Spleen (tissue), 11 donors: Measurements from ENCODE around the gene ACYP2. TPM values are rescaled to one million over a fixed set of nuclear protein-coding genes. Genes with fewer than 3 reads are reported as not detected.

Experiments
- DNase-seq: peaks from one replicate; pipeline ENCODE4 v3.0.0-alpha.2; 2020
- H3K27ac ChIP-seq, 8 donors: fragments of 200-600 bp; sonication (generic) in 7 of 8; 1 replicate in 4 of 8; 2 replicates in 4 of 8; pipeline versions ENCODE4 v1.5.0 to v1.8.0; 2016 to 2021; ENCODE audit warnings: inconsistent platforms in 4 of 8, mild to moderate bottlenecking in 4 of 8, moderate library complexity in 1 of 8
- H3K27me3 ChIP-seq, 7 donors: fragments of 200-600 bp; sonication (generic) in 6 of 7; replicated peaks in 1 of 7; 1 replicate in 4 of 7; 2 replicates in 3 of 7; pipeline versions ENCODE4 v1.5.0 to v1.8.0; 2016 to 2021; ENCODE audit warnings: inconsistent platforms in 3 of 7, mild to moderate bottlenecking in 1 of 7
- H3K36me3 ChIP-seq, 6 donors: fragments of 200-600 bp; sonication (generic) in 5 of 6; 1 replicate in 4 of 6; 2 replicates in 2 of 6; pipeline versions ENCODE4 v1.5.0 to v1.8.0; 2016 to 2021; ENCODE audit warnings: inconsistent platforms in 2 of 6
- H3K4me1 ChIP-seq, 6 donors: fragments of 200-600 bp; sonication (generic) in 5 of 6; 1 replicate in 3 of 6; 2 replicates in 3 of 6; pipeline versions ENCODE4 v1.5.0 to v1.8.0; 2016 to 2021; ENCODE audit warnings: inconsistent platforms in 3 of 6
- H3K4me3 ChIP-seq, 8 donors: fragments of 200-600 bp; sonication (generic) in 7 of 8; 1 replicate in 4 of 8; 2 replicates in 4 of 8; pipeline versions ENCODE4 v1.5.0 to v1.8.0; 2016 to 2021; ENCODE audit warnings: inconsistent platforms in 4 of 8, mild to moderate bottlenecking in 4 of 8, moderate library complexity in 2 of 8
- H3K9me3 ChIP-seq, 8 donors: fragments of 200-600 bp; sonication (generic) in 7 of 8; 1 replicate in 4 of 8; 2 replicates in 4 of 8; pipeline versions ENCODE4 v1.5.0 to v1.8.0; 2016 to 2021; ENCODE audit warnings: inconsistent platforms in 4 of 8
- POLR2A ChIP-seq, 3 donors: fragments of 450-650 bp; IDR thresholded peaks; one replicate each; pipeline ENCODE4 v1.5.1; 2017; ENCODE audit warnings: antibody characterized with exemption in 3 of 3, mild to moderate bottlenecking in 1 of 3
- POLR2AphosphoS5 ChIP-seq, 3 donors: sonication (generic); formaldehyde crosslinking; IDR thresholded peaks; one replicate each; pipeline ENCODE4 v1.5.1; 2017; ENCODE audit warnings: antibody characterized with exemption in 3 of 3
- WGBS, 5 donors: extraction: QIAGEN DNeasy Blood & Tissue Kit in 3 of 5; methylation state at CpG; one replicate each; pipeline versions ENCODE4 v1.1.5 to v1.1.7; 2013 to 2018; 5-methylcytosine and 5-hydroxymethylcytosine counted together
- intact Hi-C: fragments of 100-400 bp; cut with DNase I; formaldehyde crosslinking; loops from one replicate; pipeline ENCODE4 v1.15.0; 2023; ENCODE audit warnings: low total_unique reads
- polyA plus RNA-seq, 3 donors: library from polyadenylated mRNA; stranded (reverse); fragments of 200-250 nt; gene quantifications; one replicate each; pipeline ENCODE4 v1.2.1, GENCODE V29; 2013
- total RNA-seq, 7 donors: library from RNA; depleted of rRNA in 3 of 7; stranded (reverse); fragments of >200 nt in 3 of 7; fragmentation: NEBNext Ultra II Directional in 4 of 7; extraction: Animal tissue kit (Norgen Biotek cat#: 25700) in 4 of 7; gene quantifications; one replicate each; pipeline versions ENCODE4 v1.1.0 to v1.2.1, GENCODE V29; 2016 to 2021
- TF ChIP-seq, protein P1 (sequence below), 11 experiments: fragments of 200-600 bp in 7 of 11; fragments of 450-650 bp in 4 of 11; sonication (generic) in 4 of 11; IDR thresholded peaks in 8 of 11; conservative IDR thresholded peaks in 3 of 11; 1 replicate in 7 of 11; 2 replicates in 4 of 11; pipeline versions ENCODE4 v1.4.0 to v1.8.0; 2016 to 2021; ENCODE audit warnings: antibody characterized with exemption in 11 of 11, inconsistent platforms in 4 of 11, mild to moderate bottlenecking in 1 of 11
- donor health status: healthy with polysubstance abuse.
- donor health status: DM: no; HTN: no; CAD: no; lungs with moderate emphysema.
- donor health status: DM: no; HTN: no; CAD: no.
- donor health status: Bipolar disorder and iron deficiency.
- donor health status: healthy.
- donor health status: DM: no; HTN: no; CAD: no.
- donor health status: DM: yes; HTN: yes; CAD: no.

Gene ACYP2
- total and polyA plus RNA-seq, 10 donors = 14.6 to 32.3 (median 21.7) TPM

DNA sequence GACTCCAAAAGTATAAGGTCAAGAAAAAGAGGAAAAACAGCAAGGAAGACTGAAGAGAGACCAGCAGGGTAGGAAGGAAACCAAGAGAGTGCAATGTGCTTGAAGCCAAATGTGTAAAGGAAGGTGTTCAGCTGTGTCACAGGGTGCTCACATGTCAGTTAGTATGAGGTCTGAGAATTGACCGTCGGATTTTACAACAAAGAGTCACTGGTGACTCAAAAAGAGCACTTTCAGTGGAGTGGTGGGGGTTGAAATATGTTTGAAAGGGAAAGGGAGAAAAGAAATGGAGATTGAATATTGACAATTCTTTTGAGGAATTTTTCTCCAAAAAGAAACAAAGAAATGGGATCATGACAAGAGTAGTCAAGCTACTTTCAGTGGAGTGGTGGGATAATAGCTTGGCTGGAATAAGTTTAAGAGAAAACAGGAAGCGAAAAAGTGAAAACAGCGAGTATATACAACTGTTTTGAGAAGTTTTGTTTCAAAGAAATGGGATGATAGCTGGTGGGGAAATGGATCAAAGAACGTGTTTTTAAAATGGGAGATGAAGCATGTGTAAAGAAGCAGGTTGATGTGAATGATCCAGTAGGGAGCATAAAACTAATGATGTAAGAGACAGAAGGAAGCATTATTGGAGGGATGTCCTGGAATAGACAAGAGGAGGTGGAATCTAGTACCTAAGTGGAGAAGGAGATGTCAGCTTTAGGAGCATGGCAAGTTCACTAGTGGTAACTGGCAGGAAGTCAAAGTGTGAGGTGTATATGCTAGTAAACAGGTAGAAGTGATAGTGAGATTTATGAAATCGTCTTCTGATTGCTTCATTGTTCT is 144.2 kb downstream of the ACYP2 start:
- intact Hi-C loops = no loop called here
- H3K4me1 ChIP-seq = no peaks in the 10 kb centered on the region
- DNase-seq = no peak
- TF ChIP-seq POLR2A (IDR thresholded peaks at IDR 0.05) = no peak
- TF ChIP-seq, protein P1, sequence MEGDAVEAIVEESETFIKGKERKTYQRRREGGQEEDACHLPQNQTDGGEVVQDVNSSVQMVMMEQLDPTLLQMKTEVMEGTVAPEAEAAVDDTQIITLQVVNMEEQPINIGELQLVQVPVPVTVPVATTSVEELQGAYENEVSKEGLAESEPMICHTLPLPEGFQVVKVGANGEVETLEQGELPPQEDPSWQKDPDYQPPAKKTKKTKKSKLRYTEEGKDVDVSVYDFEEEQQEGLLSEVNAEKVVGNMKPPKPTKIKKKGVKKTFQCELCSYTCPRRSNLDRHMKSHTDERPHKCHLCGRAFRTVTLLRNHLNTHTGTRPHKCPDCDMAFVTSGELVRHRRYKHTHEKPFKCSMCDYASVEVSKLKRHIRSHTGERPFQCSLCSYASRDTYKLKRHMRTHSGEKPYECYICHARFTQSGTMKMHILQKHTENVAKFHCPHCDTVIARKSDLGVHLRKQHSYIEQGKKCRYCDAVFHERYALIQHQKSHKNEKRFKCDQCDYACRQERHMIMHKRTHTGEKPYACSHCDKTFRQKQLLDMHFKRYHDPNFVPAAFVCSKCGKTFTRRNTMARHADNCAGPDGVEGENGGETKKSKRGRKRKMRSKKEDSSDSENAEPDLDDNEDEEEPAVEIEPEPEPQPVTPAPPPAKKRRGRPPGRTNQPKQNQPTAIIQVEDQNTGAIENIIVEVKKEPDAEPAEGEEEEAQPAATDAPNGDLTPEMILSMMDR (IDR thresholded peaks at IDR 0.05 in 8 of 11, conservative IDR thresholded peaks at IDR 0.05 in 3 of 11) = no peak
- TF ChIP-seq POLR2AphosphoS5 (IDR thresholded peaks at IDR 0.05) = no peak
- no peak overlapping the region for H3K27ac ChIP-seq
- peaks cover 0 to 16% (median 0%) of the 10 kb centered on the region in 8 donors for H3K9me3 ChIP-seq
- H3K36me3 ChIP-seq = peaks cover 0 to 14% (median 2%) of the 10 kb centered on the region in 6 donors
- 83 to 89% (median 86%) methylated on average over 6 of the region's 6 CpGs for WGBS, 5 donors
- no peak overlapping the region for H3K4me3 ChIP-seq
- H3K27me3 ChIP-seq = no peaks in the 10 kb centered on the region

DNA sequence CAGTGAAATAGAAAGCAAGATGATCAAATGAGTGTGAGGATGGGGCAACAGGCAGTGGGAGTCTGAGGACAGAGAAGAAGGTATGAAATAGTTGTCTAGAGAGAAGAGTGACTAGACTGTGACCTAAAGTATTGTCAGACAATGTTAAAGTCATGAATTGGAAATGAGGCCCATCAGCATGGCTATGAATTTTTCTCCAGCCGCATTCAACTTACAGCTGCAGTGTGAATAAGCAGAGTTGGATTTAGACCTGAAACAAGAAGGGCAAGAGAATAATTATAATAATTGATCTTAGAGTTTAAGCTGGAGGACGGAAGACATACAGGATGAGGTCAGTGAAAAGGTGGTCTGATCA is 144.8 kb downstream of the ACYP2 start:
- H3K4me1 ChIP-seq = no peaks in the 10 kb centered on the region

GRCh38 chr2:54261537-54261936 is 146.1 kb downstream of the ACYP2 start:
- H3K4me3 ChIP-seq = no peak overlapping the region
- 72 to 84% (median 78%) methylated on average over 2 of the region's 2 CpGs for WGBS, 5 donors

More for the DNA sequence above, 144.8 kb downstream of the ACYP2 start:
- DNase-seq = no peak
- 92 to 98% (median 95%) methylated on average over 2 of the region's 2 CpGs for WGBS, 5 donors
- TF ChIP-seq, protein P1 (IDR thresholded peaks at IDR 0.05 in 8 of 11, conservative IDR thresholded peaks at IDR 0.05 in 3 of 11) = no peak
- no peak for TF ChIP-seq POLR2AphosphoS5 (IDR thresholded peaks at IDR 0.05)
- TF ChIP-seq POLR2A (IDR thresholded peaks at IDR 0.05) = no peak
- Histone ChIP-seq H3K36me3 (peaks cover 0 to 9% (median 2%) of the 10 kb centered on the region in 6 donors), H3K27ac (no peak overlapping the region), H3K4me3 (no peak overlapping the region), H3K27me3 (no peaks in the 10 kb centered on the region), H3K9me3 (peaks cover 0 to 19% (median 0%) of the 10 kb centered on the region in 8 donors)
- intact Hi-C loops = no loop called here

More at GRCh38 chr2:54261537-54261936, 146.1 kb downstream of the ACYP2 start:
- Histone ChIP-seq H3K36me3 (no peaks in the 10 kb centered on the region), H3K27ac (no peak overlapping the region), H3K27me3 (no peaks in the 10 kb centered on the region), H3K4me1 (no peaks in the 10 kb centered on the region), H3K9me3 (peaks cover 0 to 15% (median 0%) of the 10 kb centered on the region in 8 donors)
- intact Hi-C loops = no loop called here
- no peak for DNase-seq
- TF ChIP-seq POLR2AphosphoS5 (IDR thresholded peaks at IDR 0.05) (no peak), POLR2A (IDR thresholded peaks at IDR 0.05) (no peak)
- TF ChIP-seq, protein P1 (IDR thresholded peaks at IDR 0.05 in 8 of 11, conservative IDR thresholded peaks at IDR 0.05 in 3 of 11) = no peak
